ENCODE measurements around the gene TOR1AIP1.

Gene TOR1AIP1

GRCh38 chr1:179925302-179925701 is 43.2 kb downstream of the TOR1AIP1 start:
- H3K4me3 ChIP-seq (ENCODE audit: low read depth, low read length): no peak overlapping the region
- DNase-seq (ENCODE audit: low read depth): no peak
- TF ChIP-seq CTCF (IDR thresholded peaks at IDR 0.05; ENCODE audit: insufficient read depth, low read depth, low read length, missing control alignments): no peak

- TF ChIP-seq CTCF (IDR thresholded peaks at IDR 0.05; ENCODE audit: insufficient read depth, low read depth, low read length, missing control alignments): no peak
- no peak for DNase-seq (ENCODE audit: low read depth)
- no peak overlapping the region for H3K4me3 ChIP-seq (ENCODE audit: low read depth, low read length)
Observed at GRCh38 chr1:179925922-179926849, 44.1 kb downstream of the TOR1AIP1 start.

GRCh38 chr1:179926850-179927205 is 44.7 kb downstream of the TOR1AIP1 start:
- no peak for DNase-seq (ENCODE audit: low read depth)
- H3K4me3 ChIP-seq (ENCODE audit: low read depth, low read length): no peak overlapping the region
- no peak for TF ChIP-seq CTCF (IDR thresholded peaks at IDR 0.05; ENCODE audit: insufficient read depth, low read depth, low read length, missing control alignments)

- DNase-seq (ENCODE audit: low read depth): no peak
- H3K4me3 ChIP-seq (ENCODE audit: low read depth, low read length): no peak overlapping the region
- no peak for TF ChIP-seq CTCF (IDR thresholded peaks at IDR 0.05; ENCODE audit: insufficient read depth, low read depth, low read length, missing control alignments)
Observed at GRCh38 chr1:179929955-179930798, 48.1 kb downstream of the TOR1AIP1 start.

- H3K4me3 ChIP-seq (ENCODE audit: low read depth, low read length): no peak overlapping the region
- DNase-seq (ENCODE audit: low read depth): no peak
- TF ChIP-seq CTCF (IDR thresholded peaks at IDR 0.05; ENCODE audit: insufficient read depth, low read depth, low read length, missing control alignments): no peak
Observed at GRCh38 chr1:179930867-179931266, 48.8 kb downstream of the TOR1AIP1 start.

GRCh38 chr1:179933219-179933618 is 51.1 kb downstream of the TOR1AIP1 start:
- TF ChIP-seq CTCF (IDR thresholded peaks at IDR 0.05; ENCODE audit: insufficient read depth, low read depth, low read length, missing control alignments): no peak
- no peak for DNase-seq (ENCODE audit: low read depth)
- H3K4me3 ChIP-seq (ENCODE audit: low read depth, low read length): no peak overlapping the region

All from GM12865 (cell line).